OCI-M2 (cell line): Measurements from ENCODE around the gene CCR3.
"Not testable (repeated sequence)": the region's sequence is repeated elsewhere in the genome, so short reads cannot be mapped to it uniquely, and the experiment has no call there.

Experiments used
- DNase-seq: peaks from one replicate; lab custom pipeline; 2025; ENCODE audit not compliant: unreplicated experiment; lab: John Stamatoyannopoulos, UW

The CCR3 gene

GRCh38 chr3:46242120-46242519 lies at the start of gene CCR3:
Gene CCR3 (plus strand): TSS chr3:46242460. CDS start chr3:46265159, 22,699 bp downstream.
- no peak for DNase-seq

GRCh38 chr3:46192939-46193338 lies 49.3 kb upstream of the CCR3 start:
- DNase-seq, result no peak

GRCh38 chr3:46193436-46193835 lies 48.8 kb upstream of the CCR3 start:
- DNase-seq, result no peak

GRCh38 chr3:46194868-46195553 lies 47.2 kb upstream of the CCR3 start:
- DNase-seq, result no peak

- DNase-seq, result no peak
Measured at GRCh38 chr3:46196261-46196957, 45.9 kb upstream of the CCR3 start.

- no peak for DNase-seq
Measured at GRCh38 chr3:46200211-46200610, 42.0 kb upstream of the CCR3 start.

- no peak for DNase-seq
Measured at GRCh38 chr3:46200790-46201189, 41.5 kb upstream of the CCR3 start.

- no peak for DNase-seq
Measured at GRCh38 chr3:46202535-46202934, 39.7 kb upstream of the CCR3 start.

- DNase-seq, result no peak
Measured at GRCh38 chr3:46203681-46204080, 38.6 kb upstream of the CCR3 start.

- no peak for DNase-seq
Measured at GRCh38 chr3:46205286-46205960, 36.8 kb upstream of the CCR3 start.

GRCh38 chr3:46206282-46207015 lies 35.8 kb upstream of the CCR3 start:
- no peak for DNase-seq

GRCh38 chr3:46207514-46207913 lies 34.7 kb upstream of the CCR3 start:
- not testable (repeated sequence) for DNase-seq

GRCh38 chr3:46208167-46208704 lies 34.0 kb upstream of the CCR3 start, which contains the start of gene CCR1:
Gene CCR1 (minus strand): TSS chr3:46208313. CDS start chr3:46204313, 4,000 bp downstream.
- DNase-seq, result no peak

- no peak for DNase-seq
Measured at GRCh38 chr3:46209053-46209452, 33.2 kb upstream of the CCR3 start.

- DNase-seq, result no peak
Measured at GRCh38 chr3:46209746-46210470, 32.4 kb upstream of the CCR3 start.

- DNase-seq, result no peak
Measured at GRCh38 chr3:46212101-46212500, 30.2 kb upstream of the CCR3 start.

- DNase-seq, result no peak
Measured at GRCh38 chr3:46213201-46213600, 29.1 kb upstream of the CCR3 start.

- DNase-seq, result no peak
Measured at GRCh38 chr3:46214751-46215352, 27.4 kb upstream of the CCR3 start.

GRCh38 chr3:46215810-46216414 lies 26.3 kb upstream of the CCR3 start:
- DNase-seq, result no peak
